HG03571 (cell line): ENCODE measurements around the gene C6orf62.
"Not testable (repeated sequence)": the region's sequence is repeated elsewhere in the genome, so short reads cannot be mapped to it uniquely, and the experiment has no call there.

Experiments
- ATAC-seq: cut with Tn5 transposase; IDR thresholded peaks from one replicate; pipeline ENCODE4 v1.9.1; 2021; ENCODE audit not compliant: unreplicated experiment

Gene C6orf62

DNA sequence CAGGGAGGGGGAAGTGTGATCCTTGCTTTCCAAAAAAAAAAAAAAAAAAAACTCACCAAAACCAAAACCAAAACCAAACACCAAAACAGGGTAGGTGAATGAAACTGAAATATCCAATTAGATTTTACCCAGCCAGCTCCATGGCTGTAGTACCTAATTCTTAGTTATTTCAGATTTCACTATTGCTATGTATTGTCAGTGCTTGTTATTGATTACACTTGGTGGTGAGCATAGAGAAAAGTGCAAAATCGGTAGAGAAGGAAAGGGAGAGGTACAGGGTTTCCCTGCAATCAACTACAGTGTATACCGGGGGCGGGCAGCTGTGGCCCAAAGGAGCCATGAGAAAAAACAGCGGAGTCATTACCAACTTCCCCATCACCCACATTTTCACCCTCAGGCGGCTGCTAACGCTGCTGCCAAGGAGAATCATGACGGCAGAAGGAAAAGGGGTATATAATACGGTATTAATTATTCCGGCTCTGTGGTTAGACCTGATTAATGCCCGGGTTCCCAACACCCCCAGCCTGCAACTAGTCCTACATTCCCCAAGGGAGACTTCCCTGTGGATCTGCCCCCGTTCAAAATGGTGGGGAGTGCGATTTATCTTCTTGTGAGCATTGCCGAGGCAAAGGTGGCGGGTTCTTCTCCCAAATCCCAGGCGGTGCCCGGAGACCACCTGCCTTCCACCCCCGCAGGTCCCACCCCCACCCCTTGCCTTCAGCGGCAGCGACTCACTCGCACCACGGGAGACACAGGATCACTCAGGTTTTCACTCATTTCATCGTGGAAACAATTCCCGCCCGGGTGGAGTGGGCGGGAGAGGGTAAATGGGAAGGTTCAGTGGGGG is at the start of gene C6orf62:
C6orf62 (minus strand) TSS at position 30 of the 847 bp plus-strand sequence. CDS start 486 bp downstream, outside the sequence.
- peak; percentile 21 for ATAC-seq

DNA sequence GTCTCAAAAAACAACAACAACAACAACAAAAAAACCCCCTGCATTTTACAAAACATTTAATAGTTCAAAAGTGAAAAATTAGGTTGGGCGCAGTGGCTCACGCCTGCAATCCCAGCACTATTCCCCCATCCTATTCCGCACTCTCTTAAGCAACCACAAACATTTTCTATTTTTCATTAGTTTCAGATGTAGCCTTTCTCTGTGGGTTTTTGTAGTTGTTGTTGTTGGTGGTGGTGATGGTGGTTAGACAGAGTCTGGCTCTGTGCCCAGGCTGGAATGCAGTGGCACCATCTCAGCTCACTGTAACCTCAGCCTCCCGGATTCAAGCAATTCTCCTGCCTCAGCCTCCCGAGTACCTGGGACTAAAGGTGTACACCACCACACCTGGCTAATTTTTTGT is 49.4 kb upstream of the C6orf62 start:
- no peak for ATAC-seq

DNA sequence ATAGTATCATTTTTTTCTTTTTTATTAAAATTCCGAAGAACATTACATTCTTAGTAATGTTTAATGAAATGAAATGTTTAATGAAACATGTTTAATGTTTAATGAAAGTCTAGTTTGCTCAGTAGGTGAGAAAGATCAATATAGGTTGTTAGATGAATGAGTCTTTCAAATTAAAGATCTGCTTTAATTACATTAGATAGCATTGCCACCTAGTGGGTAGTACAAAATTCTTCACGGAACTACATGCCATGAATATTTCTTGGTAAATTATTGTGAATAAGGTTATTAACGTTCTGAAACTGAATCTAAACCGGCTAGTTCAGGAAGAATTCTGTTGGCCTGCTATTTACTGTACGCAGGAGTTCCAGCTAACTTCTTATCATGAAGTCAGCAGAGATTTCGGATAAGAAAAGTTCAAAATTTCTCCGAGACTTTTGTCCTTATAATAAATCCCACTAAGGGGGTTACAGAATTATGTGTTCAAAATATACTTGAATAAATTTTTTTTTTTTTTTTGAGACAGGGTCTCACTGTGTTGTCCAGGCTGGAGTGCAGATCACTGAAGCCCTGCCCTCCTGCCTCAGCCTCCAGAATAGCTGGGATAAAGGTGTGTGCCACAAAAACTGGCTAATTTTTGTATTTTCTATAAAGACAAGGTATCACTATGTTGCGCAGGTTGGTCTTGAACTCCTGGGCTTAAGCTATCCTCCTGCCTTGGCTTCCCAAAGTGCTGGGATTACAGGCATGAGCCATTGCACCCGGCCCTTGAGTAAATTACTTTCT is 47.9 kb upstream of the C6orf62 start:
- ATAC-seq = no peak

DNA sequence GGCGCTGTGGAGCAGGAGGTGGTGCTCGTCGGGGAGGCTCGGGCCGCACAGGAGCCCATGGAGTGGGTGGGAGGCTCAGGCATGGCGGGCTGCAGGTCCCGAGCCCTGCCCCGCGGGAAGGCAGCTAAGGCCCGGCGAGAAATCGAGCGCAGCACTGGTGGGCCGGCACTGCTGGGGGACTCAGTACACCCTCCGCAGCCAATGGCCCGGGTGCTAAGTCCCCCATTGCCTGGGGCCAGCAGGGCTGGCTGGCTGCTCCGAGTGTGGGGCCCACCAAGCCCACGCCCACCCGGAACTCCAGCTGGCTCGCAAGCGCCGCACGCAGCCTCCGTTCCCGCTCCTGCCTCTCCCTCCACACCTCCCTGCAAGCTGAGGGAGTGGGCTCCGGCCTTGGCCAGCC is 47.0 kb upstream of the C6orf62 start:
- ATAC-seq = not testable (repeated sequence)

DNA sequence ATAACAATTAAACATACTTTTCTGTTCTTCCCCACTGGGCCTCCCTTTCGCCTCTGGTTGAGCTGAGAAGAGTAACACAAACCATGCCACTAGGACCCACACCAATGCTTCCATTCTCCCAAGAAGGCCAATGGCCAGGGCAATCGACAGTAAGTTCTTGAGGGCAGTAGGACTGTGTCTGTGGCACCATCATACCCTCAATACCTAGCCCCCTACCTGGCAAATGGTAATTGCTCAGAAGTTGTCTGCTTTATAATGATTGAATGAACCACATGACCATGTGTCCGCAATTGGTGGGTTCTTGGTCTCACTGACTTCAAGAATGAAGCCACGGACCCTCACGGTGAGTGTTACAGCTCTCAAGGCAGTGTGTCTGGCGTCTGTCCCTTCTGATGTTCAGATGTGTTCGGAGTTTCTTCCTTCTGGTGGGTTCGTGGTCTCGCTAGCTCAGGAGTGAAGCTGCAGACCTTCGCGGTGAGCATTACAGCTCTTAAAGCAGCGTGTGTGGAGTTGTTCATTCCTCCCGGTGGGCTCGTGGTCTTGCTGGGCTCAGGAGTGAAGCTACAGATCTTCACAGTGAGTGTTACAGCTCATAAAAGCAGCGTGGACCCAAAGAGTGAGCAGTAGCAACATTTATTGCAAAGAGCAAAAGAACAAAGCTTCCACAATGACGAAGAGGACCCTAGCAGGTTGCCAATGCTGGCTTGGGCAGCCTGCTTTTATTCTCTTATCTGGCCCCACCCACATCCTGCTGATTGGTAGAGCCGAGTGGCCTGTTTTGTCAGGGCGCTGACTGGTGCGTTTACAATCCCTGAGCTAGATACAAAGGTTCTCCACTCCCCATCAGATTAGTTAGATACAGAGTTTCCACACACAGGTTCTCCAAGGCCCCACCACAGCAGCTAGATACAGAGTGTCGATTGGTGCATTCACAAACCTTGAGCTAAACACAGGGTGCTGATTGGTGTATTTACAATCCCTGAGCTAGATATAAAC is 46.2 kb upstream of the C6orf62 start:
- not testable (repeated sequence) for ATAC-seq

DNA sequence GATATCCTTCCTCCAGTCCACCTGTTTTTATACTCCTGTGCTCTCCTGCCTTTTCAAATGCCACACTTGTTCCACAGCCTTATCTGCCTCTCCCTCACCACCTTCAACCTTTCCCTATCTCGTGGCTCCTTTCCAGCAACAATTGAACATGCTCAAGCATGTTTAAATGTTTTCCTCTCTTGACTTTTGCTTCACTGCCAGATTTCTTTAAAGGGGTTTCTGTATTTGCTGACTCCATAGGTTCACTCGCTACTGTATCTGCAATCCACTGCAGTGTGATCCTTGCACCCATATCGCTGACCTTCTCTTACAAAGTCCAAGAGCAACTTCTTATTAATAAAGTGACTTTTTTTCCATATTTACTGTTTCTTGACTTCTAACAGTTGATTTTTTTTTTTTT is 44.6 kb upstream of the C6orf62 start:
- ATAC-seq = no peak

DNA sequence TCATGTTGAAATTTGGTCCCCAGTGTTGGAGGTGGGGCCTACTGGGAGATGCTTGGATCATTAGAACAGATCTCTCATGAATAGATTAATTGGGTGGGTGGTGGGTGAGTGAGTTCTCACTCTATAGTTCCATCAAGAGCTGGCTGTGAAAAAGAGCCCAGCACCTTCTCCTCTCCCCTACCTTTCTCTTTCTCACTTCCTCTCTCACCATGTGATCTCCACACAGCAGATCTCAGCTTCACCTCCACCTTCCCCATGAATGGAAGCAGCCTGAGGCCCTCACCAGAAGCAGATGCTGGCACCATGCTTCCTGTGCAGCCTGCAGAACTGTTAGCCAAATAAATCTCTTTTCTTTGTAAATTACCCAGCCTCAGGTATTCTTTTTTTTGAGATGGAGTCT is 42.9 kb upstream of the C6orf62 start:
- ATAC-seq = no peak

DNA sequence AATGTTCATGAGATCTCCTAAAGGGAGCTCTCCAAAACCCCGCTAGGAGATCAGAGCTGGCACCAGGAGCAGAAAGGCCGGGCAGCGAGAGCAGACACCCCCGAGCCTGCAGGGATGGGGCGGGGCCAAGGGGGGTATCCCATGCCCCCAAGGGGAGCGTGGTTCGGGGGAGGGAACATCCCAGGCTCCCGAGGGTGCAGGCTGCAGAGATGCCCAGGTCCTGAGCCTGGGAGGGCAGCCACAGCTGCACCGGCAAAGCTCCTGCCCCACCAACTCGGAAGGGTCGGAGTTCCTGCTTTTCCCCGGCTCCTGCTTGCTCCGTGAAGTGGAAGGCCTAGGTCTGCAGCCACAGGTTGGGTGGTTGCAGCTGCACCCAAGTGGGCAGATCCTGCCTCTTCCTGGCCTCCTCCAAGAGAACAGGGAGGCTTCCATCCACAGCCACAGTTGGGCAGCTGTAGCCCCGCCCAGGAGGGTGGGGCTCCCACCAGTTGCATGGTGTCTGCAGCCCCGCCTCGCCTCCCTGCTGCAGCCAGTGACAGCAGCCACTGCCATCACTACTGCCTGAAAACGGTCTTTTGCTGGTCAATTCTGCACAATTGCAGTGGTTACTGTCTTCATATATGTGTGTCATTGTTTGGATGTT is 42.4 kb upstream of the C6orf62 start:
- ATAC-seq = no peak

DNA sequence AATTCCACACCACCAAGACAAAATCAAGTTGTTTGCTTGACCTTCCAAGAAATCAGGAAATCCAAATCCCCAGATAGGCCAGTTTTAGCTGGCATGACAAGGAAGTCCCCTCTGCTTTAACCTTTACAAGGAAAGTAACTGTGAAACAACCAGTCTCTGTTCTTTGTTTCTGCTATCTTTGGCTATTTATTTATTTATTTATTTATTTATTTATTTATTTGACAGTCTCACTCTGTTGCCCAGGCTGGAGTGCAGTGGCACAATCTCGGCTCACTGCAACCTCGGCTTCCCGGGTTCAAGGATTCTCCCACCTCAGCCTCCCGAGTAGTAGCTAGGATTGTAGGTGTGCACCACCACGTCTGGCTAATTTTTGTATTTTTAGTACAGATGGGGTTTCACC is 41.3 kb upstream of the C6orf62 start:
- ATAC-seq = no peak

DNA sequence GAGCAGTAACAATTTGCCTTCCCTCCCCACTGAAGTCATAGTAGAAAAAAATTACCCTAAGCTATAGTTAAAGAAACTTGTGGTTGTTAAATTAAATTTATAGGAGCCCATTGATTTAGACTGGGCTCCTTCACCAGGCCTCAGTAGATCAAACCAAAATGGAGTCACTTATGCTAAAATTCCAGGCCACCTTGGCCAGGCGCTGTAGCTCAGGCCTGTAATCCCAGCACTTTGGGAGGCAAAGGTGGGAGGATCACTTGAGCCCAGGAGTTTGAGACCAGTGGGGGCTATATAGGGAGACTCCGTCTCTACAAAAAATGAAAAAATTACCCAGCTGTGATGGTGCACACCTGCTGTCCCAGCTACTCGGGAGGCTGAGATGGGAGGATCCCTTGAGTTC is 40.8 kb upstream of the C6orf62 start:
- no peak for ATAC-seq

DNA sequence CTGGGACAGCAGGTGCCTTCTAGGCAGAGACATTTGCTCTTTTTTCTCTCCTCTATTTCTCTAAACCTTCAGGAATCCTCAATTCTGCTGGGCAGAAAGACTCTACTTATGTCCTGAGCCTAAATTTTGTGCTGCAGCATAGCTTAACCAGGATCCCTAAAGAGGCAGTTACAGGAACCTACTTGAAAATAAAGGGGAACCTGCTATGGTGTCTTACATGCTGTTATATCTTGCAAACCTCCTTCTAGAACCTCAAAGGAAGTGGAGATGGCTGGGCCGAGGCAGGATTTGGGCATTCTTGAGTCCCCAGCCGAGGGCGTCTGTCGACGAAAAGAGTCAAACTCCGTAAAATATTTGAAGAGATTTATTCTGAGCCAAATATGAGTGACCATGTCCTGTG is 38.7 kb upstream of the C6orf62 start:
- no peak for ATAC-seq

DNA sequence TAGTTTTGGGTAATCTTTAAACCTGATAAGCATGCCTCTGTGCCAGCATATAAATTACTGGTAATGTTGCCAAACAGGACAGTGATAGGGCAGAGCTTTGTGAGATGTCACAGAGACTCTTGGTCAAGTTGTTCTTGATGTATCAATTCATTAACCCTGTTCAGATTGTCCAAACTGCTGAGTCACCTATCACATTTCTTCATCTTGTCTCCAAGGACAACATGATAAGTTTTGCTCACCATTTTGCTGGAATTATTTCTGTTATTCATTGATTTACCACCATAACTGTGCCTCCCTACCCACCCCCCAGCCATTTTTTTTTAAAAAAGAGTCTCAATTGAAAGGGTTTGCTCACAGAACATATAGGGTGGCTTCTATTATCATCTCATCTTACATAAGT is 36.3 kb upstream of the C6orf62 start:
- no peak for ATAC-seq

DNA sequence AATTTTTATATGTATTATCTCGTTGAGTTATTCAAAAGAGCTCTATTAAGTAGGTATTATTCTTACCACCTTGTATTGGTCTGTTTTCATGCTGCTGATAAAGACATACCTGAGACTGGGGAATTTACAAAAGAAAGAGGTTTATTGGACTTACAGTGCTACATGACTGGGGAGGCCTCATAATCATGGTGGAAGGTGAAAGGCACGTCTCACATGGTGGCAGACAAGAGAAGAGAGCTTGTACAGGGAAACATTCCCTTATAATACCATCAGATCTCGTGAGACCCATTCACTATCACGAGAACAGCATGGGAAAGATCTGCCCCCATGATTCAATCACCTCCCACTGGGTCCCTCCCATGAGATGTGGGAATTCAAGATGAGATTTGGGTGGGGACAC is 35.4 kb upstream of the C6orf62 start:
- not testable (repeated sequence) for ATAC-seq

DNA sequence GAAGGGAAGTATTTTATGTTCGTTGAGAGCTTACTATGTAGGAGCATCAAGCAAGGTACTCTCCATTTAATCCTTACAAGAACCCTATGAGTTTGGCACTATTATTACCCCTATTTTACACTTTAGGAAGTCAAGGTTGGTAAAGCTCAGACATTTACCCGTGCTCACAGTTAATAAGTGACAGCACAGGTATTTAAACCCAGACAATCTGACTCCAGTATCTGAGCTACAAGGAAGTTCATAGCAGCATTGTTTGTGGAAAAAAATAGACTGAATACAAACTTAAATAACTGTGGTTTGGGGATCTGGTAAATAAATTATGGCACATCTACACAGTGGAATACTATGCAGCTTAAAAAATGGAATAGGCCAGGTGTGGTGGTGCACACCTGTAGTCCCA is 34.6 kb upstream of the C6orf62 start:
- no peak for ATAC-seq

DNA sequence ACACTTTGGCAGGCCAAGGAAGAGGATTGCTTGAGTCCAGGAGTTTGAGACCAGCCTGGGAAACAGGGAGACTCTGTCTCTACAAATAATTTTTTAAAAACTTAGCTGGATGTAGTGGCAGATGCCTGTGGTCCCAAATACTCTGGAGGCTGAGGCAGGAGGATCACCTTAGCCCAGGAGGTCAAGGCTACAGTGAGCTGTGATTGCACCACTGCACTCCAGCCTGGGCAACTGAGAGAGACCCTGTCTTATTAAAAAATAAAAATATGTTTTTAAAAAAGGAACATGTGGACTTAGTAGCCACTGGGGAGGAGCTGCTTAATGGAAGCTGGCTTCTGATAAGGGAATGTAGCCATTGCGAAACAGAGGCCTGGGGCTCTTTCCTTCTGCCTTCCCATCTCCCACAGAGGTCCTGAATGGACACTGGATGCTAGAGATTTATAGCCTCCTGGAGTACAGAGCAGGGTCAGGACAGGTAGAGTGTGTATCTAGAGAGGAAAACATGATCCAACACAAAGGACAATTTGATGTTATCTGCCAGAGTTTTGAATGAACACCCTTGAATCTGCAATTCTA is 34.1 kb upstream of the C6orf62 start:
- no peak for ATAC-seq

DNA sequence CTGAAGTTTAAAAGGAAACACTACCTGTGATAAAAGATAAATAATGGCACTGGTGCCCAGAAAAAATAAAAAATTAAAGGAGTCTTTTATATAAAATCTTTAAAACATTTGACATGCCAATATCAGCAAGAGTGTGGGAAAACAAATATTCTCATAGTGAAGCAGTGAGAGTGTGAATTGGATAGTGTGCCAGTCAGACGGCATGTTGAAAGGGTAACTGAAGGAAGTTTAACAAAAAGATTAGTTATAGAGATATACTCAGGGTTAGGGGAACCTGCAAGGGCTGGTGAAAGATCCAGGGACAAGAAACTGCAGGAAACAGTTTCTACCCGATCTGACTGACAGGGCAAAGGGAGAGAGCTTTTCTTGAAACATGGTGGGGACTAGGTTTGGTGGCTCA is 33.5 kb upstream of the C6orf62 start:
- ATAC-seq = no peak

DNA sequence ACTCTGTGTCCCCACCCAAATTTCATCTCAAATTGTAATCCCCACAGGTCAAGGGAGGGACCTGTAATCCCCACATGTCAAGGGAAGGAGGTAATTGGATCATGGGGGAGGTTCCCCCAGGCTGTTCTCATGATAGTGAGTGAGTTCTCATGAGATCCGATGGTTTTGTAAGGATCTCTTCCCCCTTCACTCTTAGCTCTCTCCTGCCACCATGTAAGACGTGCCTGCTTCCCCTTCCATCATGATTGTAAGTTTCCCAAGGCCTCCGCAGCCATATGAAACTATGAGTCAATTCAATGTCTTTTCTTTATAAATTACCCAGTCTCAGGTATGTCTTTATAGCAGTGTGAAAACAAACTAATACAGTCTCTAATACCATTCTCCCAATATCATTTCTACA is 31.9 kb upstream of the C6orf62 start:
- ATAC-seq = not testable (repeated sequence)

DNA sequence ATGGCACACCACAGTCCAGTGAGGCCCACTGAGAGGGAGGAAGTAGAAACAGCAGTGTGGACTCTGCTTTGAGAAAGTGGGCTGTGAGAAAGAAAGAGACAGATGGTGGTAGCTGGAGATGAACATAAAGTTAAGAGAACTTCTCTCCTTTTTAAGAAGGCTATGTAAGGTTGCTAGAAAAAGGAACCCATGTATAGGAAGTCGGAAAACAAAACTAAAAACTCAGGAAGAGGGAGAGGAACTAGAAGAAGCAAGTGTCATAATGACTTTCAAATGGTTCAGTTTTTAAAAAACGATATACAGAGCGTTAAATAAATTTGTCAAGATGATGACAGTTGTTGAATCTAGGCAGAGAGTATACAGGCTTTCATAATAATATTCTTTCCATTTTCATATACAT is 30.3 kb upstream of the C6orf62 start:
- ATAC-seq = no peak

DNA sequence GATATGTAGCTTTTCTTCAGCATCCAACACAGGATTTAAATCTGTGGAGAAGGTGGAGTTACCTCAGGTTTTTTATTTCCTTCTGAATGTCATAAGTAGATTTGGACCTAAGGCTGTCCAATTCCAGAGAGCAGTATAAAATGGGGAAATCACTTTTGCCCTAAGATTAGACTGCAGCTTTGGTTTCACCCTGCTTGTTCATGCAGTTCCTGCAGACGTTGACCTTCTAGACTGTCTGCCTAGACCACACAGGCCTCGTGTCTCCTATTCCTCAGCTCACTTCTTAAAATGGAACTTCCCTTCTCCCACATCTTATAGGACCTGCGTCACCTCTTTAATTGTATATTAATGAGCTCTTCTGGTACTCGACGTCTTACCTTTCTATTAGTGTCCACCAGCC is 26.0 kb upstream of the C6orf62 start:
- ATAC-seq = no peak

DNA sequence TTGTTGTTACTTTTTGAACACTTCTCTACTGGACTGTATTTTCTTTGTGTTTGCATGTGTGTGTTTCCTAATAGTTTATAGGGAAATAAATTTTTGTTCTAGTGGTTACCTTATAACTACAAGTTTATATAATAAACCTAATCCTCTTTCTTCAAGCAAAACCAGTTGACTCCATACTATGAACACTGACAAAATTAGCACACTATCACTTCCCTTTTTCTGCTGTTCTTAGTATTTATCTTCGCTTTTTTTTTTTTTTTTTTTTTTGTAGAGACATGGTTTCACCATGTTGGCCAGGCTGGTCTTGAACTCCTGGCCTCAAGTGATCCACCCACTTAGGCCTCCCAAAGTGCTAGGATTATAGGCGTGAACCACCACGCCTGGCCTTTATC is 25.0 kb upstream of the C6orf62 start:
- ATAC-seq = peak; percentile 40
